GM12801 (cell line): ENCODE measurements around the gene FITM1.

Experiments
- CTCF ChIP-seq: IDR thresholded peaks from one replicate; pipeline ENCODE4 v1.5.1; 2011; ENCODE audit warnings: control low read depth; ENCODE audit not compliant: insufficient read length; ENCODE audit errors: extremely low read depth

Gene FITM1

DNA sequence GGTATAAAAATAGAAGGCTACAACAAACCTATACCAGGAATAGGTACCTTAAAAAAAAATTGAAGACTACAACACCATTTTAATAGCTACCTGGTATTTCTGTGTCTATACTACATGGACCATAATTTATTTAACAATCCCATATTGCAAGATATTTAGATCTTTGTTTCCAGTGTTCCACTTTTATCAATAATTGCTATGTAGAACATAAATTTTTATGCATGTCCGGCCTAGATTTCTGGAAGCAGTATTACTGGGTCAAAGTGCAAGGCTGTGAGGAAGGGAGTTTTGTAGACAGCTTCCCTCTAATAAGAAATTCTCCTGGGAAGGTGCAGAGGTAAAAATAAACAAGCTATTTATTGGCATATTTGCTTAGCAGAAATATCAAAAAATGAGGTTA, 19.9 kb upstream of the FITM1 start:
- no peak for TF ChIP-seq CTCF

DNA sequence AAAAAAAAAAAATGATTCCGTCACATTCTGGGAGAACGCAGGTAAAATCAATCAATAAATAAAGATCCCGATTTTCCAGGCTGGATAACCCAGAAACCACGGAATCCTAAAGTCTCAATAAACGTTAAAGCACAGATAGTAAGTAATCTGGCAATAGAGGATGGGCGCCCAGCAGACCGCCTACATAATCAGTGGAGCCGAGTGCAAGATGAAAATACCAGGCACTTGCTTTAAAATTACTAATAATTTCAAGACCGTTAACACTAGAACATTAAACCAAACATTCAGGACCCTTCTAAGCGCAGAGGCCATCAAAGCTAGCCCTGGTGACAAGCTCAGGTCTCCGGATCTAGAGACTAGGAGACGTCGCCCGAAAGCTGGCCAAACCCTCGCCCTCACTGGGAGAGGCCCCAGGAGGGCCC, 17.1 kb upstream of the FITM1 start:
- no peak for TF ChIP-seq CTCF

DNA sequence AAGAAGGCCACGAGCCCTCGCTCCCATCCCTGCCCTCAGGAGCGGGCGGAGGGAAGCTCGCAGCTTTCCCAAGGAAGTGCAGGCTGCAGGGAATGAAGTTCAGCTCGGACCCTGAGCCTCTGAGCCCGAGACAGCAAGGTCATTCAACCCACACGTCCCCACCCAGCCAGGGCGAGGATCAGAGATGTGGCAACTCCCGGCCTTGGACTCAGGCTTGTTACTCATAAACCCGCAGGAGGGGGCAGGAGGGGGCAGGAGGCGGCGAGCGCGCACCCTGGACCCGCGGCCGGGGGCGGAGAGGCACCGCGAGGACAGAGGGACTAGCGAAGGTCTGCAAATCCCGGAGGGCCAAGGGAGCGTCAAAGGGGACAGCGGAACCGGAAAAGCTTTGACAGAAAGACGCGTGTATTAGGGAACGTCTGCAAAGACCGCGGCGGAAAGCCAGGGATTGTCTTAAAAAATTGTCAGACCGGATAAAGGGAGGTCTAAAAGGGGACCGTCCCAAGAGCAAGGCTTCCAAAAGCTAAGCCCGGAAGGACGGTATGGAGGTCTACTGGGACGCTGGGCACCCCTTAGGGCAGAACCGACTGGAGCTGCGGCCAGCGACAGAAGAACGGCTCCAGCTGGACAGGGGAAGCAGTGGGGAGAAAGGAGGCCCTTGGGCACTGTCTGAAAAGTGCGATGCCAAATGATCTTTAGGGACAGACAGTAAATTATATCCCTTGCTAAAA, 16.5 kb upstream of the FITM1 start:
- TF ChIP-seq CTCF: no peak

GRCh38 chr14:24114532-24115421, 15.7 kb upstream of the FITM1 start, which contains the start of the genes DCAF11 and NRL:
DCAF11 (plus strand) TSS chr14:24114777; CDS start chr14:24115595, 818 bp downstream.
NRL (minus strand) TSS chr14:24114949; CDS start chr14:24082848, 32,101 bp downstream.
- no peak for TF ChIP-seq CTCF

- no peak for TF ChIP-seq CTCF
These were observed 14.9 kb upstream of the FITM1 start for GRCh38 chr14:24115422-24116127.

- TF ChIP-seq CTCF: no peak
These were observed 14.2 kb upstream of the FITM1 start for GRCh38 chr14:24116128-24116814.

- no peak for TF ChIP-seq CTCF
These were observed 13.3 kb upstream of the FITM1 start for GRCh38 chr14:24117179-24117578.
